ENCODE measurements around the gene TGM2. TPM values are rescaled to one million over a fixed set of nuclear protein-coding genes. Genes with fewer than 3 reads are reported as not detected.

TGM2 gene
- total and polyA plus RNA-seq, 2 donors (not counting 3 experiments of a cell fraction or from before 2014, with no cell fraction given), result 861 to 868 TPM

DNA sequence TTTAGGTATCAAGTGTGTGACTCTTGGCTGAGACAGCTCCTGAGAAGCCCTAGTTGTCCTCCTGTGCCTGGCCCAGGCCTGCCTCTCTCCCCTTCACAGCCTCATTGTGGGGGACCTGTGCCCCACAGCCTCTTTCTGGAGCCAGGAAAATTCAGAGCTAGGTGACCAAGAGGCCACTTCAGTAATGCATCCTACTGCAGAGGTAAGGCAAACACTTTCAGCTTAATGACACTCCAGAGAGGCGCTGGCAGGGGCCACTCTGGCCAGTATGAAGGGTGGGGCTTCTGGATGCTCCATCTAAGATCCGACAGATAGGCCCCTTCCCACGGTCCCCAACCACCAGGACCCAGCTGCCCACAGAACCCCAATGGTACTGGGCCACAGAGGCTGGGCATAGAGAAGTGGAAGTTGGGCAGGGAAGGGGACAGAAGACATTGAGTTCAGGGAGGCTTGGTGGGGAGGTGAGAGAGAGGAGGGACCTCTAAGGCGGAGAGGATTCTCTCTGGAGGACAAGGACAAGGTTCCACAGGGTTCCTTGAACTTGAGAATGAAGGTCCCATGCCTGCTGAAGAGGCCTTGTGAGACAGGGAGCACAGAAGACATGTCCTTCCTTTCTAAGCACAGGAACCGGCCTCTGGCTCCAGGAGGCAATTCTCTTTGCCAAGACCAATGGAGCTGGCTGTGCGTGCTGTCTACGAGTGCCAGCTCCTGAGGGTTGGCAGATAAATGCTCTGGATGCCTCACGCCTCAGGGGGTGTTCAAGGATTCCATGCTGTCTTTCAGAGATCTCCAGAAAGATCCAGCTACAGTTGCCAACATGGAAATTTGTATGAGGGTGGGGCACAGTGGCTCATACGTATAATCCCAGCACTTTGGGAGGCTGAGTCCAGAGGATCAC lies 46.4 kb upstream of the TGM2 start:
- no peak for DNase-seq (ENCODE audit: low read depth, low spot score)
- TF ChIP-seq POLR2AphosphoS5 (IDR thresholded peaks at IDR 0.05; ENCODE audit: insufficient read depth, low read depth, low read length) (no peak), GATA2 (IDR thresholded peaks at IDR 0.05; ENCODE audit: insufficient read depth, insufficient read length, low read depth, low read length) (no peak), JUN (IDR thresholded peaks at IDR 0.05; ENCODE audit: borderline replicate concordance, insufficient read depth, insufficient read length, low read depth) (no peak), MYC (IDR thresholded peaks at IDR 0.05; ENCODE audit: low read depth, low read length) (no peak), POLR2A (IDR thresholded peaks at IDR 0.05; ENCODE audit: low read depth, low read length) (no peak), EZH2 (IDR thresholded peaks at IDR 0.05; ENCODE audit: borderline replicate concordance, low read depth, low read length, severe bottlenecking) (no peak), FOS (IDR thresholded peaks at IDR 0.05; ENCODE audit: borderline replicate concordance, insufficient read depth, low read length) (no peak)
- TF ChIP-seq, protein P1, sequence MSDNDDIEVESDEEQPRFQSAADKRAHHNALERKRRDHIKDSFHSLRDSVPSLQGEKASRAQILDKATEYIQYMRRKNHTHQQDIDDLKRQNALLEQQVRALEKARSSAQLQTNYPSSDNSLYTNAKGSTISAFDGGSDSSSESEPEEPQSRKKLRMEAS (IDR thresholded peaks at IDR 0.05; ENCODE audit: insufficient read depth, insufficient read length), result no peak
- TF ChIP-seq, protein P2, sequence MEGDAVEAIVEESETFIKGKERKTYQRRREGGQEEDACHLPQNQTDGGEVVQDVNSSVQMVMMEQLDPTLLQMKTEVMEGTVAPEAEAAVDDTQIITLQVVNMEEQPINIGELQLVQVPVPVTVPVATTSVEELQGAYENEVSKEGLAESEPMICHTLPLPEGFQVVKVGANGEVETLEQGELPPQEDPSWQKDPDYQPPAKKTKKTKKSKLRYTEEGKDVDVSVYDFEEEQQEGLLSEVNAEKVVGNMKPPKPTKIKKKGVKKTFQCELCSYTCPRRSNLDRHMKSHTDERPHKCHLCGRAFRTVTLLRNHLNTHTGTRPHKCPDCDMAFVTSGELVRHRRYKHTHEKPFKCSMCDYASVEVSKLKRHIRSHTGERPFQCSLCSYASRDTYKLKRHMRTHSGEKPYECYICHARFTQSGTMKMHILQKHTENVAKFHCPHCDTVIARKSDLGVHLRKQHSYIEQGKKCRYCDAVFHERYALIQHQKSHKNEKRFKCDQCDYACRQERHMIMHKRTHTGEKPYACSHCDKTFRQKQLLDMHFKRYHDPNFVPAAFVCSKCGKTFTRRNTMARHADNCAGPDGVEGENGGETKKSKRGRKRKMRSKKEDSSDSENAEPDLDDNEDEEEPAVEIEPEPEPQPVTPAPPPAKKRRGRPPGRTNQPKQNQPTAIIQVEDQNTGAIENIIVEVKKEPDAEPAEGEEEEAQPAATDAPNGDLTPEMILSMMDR (IDR thresholded peaks at IDR 0.05; ENCODE audit: extremely low read depth in 1 of 2, insufficient read depth in 1 of 2, low read depth in 1 of 2, low read length in 2 of 2), result no peak
- no peak overlapping the region for H3K4me3 ChIP-seq (replicated peaks in 1 of 3; ENCODE audit: insufficient read depth in 1 of 3, low read depth in 1 of 3, low read length in 3 of 3)
- H3K4me1 ChIP-seq (ENCODE audit: control insufficient read depth, extremely low read depth, insufficient read depth, low read length), result no peaks in the 10 kb centered on the region
- no peaks in the 10 kb centered on the region for H3K9me3 ChIP-seq (replicated peaks; ENCODE audit: control insufficient read depth, insufficient read depth, low read length)
- FAIRE-seq, result no peak
- H3K27me3 ChIP-seq (ENCODE audit: control insufficient read depth in 2 of 2, insufficient read depth in 2 of 2, low read length in 2 of 2), result no peaks in the 10 kb centered on the region
- no peaks in the 10 kb centered on the region for H3K9me1 ChIP-seq (replicated peaks; ENCODE audit: control insufficient read depth, extremely low read depth, insufficient read depth, low read length)
- H2AFZ ChIP-seq (ENCODE audit: low read depth, low read length), result no peak overlapping the region
- no peaks in the 10 kb centered on the region for H4K20me1 ChIP-seq (replicated peaks; ENCODE audit: control insufficient read depth, extremely low read depth, insufficient read depth, low read length)
- intact Hi-C loops (cut with micrococcal nuclease), result no loop called here
- dilution Hi-C loops (cut with MboI; ENCODE audit: extremely low pct_ligation_motif_present, low sequenced_read_pairs), result no loop called here
- no TSS peak for BruUV-seq (replicated peaks)
- no peaks in the 10 kb centered on the region for H3K79me2 ChIP-seq (ENCODE audit: control insufficient read depth, insufficient read depth, low read length)
- H3K27ac ChIP-seq (ENCODE audit: insufficient read depth, low read depth, low read length), result no peak overlapping the region
- ChIA-PET POLR2A (no interaction called here), CTCF (interaction anchor here (1.0 to 1.9 kb wide), 6 partner anchors 10 to 647 kb away, joined by 3 to 7 read pairs (median 4); no protein-coding TSS in a partner anchor)
- no peak overlapping the region for H3K9ac ChIP-seq (replicated peaks; ENCODE audit: extremely low read depth, insufficient read depth, low read length)
- H3K36me3 ChIP-seq (ENCODE audit: control insufficient read depth in 2 of 2, extremely low read depth in 1 of 2, insufficient read depth in 2 of 2, low read length in 2 of 2), result no peaks in the 10 kb centered on the region
- H3K4me2 ChIP-seq (ENCODE audit: insufficient read depth, low read length), result no peak overlapping the region
